ENCODE measurements around the gene ZBTB17.

GRCh38 chr1:16017076-16017460, 41.2 kb upstream of the ZBTB17 start:
- no peak for TF ChIP-seq CTCF (IDR thresholded peaks at IDR 0.05; ENCODE audit: low read depth, low read length, poor library complexity, severe bottlenecking)
- no peak for TF ChIP-seq EZH2phosphoT487 (IDR thresholded peaks at IDR 0.05; ENCODE audit: borderline replicate concordance, low read length)

Data from DOHH2 (cell line).